CD4-positive, alpha-beta T cell (primary cell): ENCODE results near the gene NME7. TPM values are rescaled to one million over a fixed set of nuclear protein-coding genes. Genes with fewer than 3 reads are reported as not detected.

Experiments
- ATAC-seq: fragments of 200-7000 bp; cut with Tn5 transposase; one replicate; pipeline ENCODE4 v1.10.0; 2022; ENCODE audit warnings: mild to moderate bottlenecking; ENCODE audit not compliant: poor library complexity
- CTCF ChIA-PET: fragments of 350-600 bp; sonication (Branson Sonifier 250); formaldehyde crosslinking; loops from one replicate; lab custom pipeline; 2021; ENCODE audit warnings: antibody characterized with exemption, inconsistent platforms; lab: Charles Lee
- POLR2A ChIA-PET: fragments of 350-600 bp; sonication (Branson Sonifier 250); formaldehyde crosslinking; loops from one replicate; lab custom pipeline; 2021; ENCODE audit warnings: antibody characterized with exemption, inconsistent platforms; lab: Charles Lee
- DNase-seq, 14 experiments: peaks; one replicate each; pipeline ENCODE4 v3.0.0-alpha.2; 2013 to 2020; ENCODE audit warnings: mixed read lengths in 2 of 14
- H3K27ac ChIP-seq, 2 donors: one replicate each; pipeline versions ENCODE4 v1.5.1 to v1.7.0; 2013; ENCODE audit warnings: low read length in 2 of 2, low read depth in 1 of 2, mild to moderate bottlenecking in 1 of 2
- H3K27me3 ChIP-seq, 2 experiments: 1 replicate in 1 of 2; 2 replicates in 1 of 2; pipeline versions ENCODE4 v1.6.1 to v1.7.0; 2013; ENCODE audit warnings: low read length in 2 of 2, control low read depth in 1 of 2, mild to moderate bottlenecking in 1 of 2, moderate library complexity in 1 of 2; ENCODE audit not compliant: insufficient read depth in 2 of 2, control insufficient read depth in 1 of 2
- H3K36me3 ChIP-seq: one replicate; pipeline ENCODE4 v1.6.1; 2013; ENCODE audit warnings: low read length, control low read depth; ENCODE audit not compliant: insufficient read depth
- H3K4me1 ChIP-seq: one replicate; pipeline ENCODE4 v1.6.1; 2013; ENCODE audit warnings: low read length, control low read depth; ENCODE audit not compliant: insufficient read depth
- H3K4me3 ChIP-seq: one replicate; pipeline ENCODE4 v1.5.1; 2013; ENCODE audit warnings: mild to moderate bottlenecking, low read length, moderate library complexity
- H3K9me3 ChIP-seq, 2 experiments: 1 replicate in 1 of 2; 2 replicates in 1 of 2; pipeline versions ENCODE4 v1.6.1 to v1.7.0; 2013; ENCODE audit warnings: low read length in 2 of 2, mild to moderate bottlenecking in 2 of 2, control low read depth in 1 of 2, moderate library complexity in 1 of 2; ENCODE audit not compliant: control insufficient read depth in 1 of 2, insufficient read depth in 1 of 2
- H3K27ac Mint-ChIP-seq: one replicate; pipeline ENCODE4 v1.8.0; 2020; ENCODE audit warnings: mixed read lengths
- H3K27me3 Mint-ChIP-seq: one replicate; pipeline ENCODE4 v1.8.0; 2021; ENCODE audit warnings: mixed read lengths
- H3K36me3 Mint-ChIP-seq: one replicate; pipeline ENCODE4 v1.8.0; 2021; ENCODE audit warnings: low read depth, mixed read lengths
- H3K4me1 Mint-ChIP-seq: one replicate; pipeline ENCODE4 v1.8.0; 2021; ENCODE audit warnings: low read depth, mixed read lengths
- H3K4me3 Mint-ChIP-seq: one replicate; pipeline ENCODE4 v1.8.0; 2020; ENCODE audit warnings: mild to moderate bottlenecking, mixed read lengths
- H3K9me3 Mint-ChIP-seq: one replicate; pipeline ENCODE4 v1.8.0; 2020; ENCODE audit warnings: mixed read lengths
- CTCF ChIP-seq: fragments of 200-600 bp; IDR thresholded peaks from one replicate; pipeline ENCODE4 v1.8.0; 2022; ENCODE audit warnings: antibody characterized with exemption, mild to moderate bottlenecking
- intact Hi-C, 2 experiments: fragments of 100-400 bp; cut with DNase I in 1 of 2; cut with micrococcal nuclease in 1 of 2; formaldehyde crosslinking; loops; one replicate each; pipeline versions ENCODE4 v1.15.1 to v1.9.0; 2023 to 2025; cut with DNase I, micrococcal nuclease
- total RNA-seq, 174 experiments: library from RNA in 2 of 174; stranded (reverse) in 2 of 174; gene quantifications; one replicate each; pipeline ENCODE4 v1.2.3 and lab custom pipeline; 2021 to 2026

The NME7 gene
- total RNA-seq, 2 experiments from 2014 or later, result 7.2 to 8.3 TPM

GRCh38 chr1:169204157-169204556 lies 163.4 kb downstream of the NME7 start:
- ATAC-seq (no peak), DNase-seq (no peak)
- no peaks in the 10 kb centered on the region for H3K36me3 ChIP-seq
- TF ChIP-seq CTCF, result no peak
- no peaks in the 10 kb centered on the region for H3K9me3 Mint-ChIP-seq
- H3K4me3 ChIP-seq, result no peak overlapping the region
- H3K27ac ChIP-seq, result no peak overlapping the region
- CTCF ChIA-PET, result no interaction called here
- H3K36me3 Mint-ChIP-seq, result no peaks in the 10 kb centered on the region
- intact Hi-C loops, result no loop called here
- no peaks in the 10 kb centered on the region for H3K27me3 ChIP-seq
- H3K4me3 Mint-ChIP-seq, result no peak overlapping the region
- POLR2A ChIA-PET, result no interaction called here
- no peaks in the 10 kb centered on the region for H3K4me1 Mint-ChIP-seq
- H3K9me3 ChIP-seq, result no peaks in the 10 kb centered on the region
- no peak overlapping the region for H3K27ac Mint-ChIP-seq
- no peaks in the 10 kb centered on the region for H3K4me1 ChIP-seq
- no peaks in the 10 kb centered on the region for H3K27me3 Mint-ChIP-seq

GRCh38 chr1:169202791-169203665 lies 164.6 kb downstream of the NME7 start:
- DNase-seq (no peak), ATAC-seq (no peak)
- Histone ChIP-seq H3K4me1 (no peaks in the 10 kb centered on the region), H3K9me3 (no peaks in the 10 kb centered on the region), H3K27ac (no peak overlapping the region), H3K36me3 (no peaks in the 10 kb centered on the region), H3K4me3 (no peak overlapping the region), H3K27me3 (no peaks in the 10 kb centered on the region)
- H3K36me3 Mint-ChIP-seq, result no peaks in the 10 kb centered on the region
- no peak for TF ChIP-seq CTCF
- H3K27me3 Mint-ChIP-seq, result no peaks in the 10 kb centered on the region
- H3K27ac Mint-ChIP-seq, result no peak overlapping the region
- ChIA-PET POLR2A (no interaction called here), CTCF (no interaction called here)
- H3K4me3 Mint-ChIP-seq, result no peak overlapping the region
- H3K9me3 Mint-ChIP-seq, result no peaks in the 10 kb centered on the region
- intact Hi-C loops, result no loop called here
- no peaks in the 10 kb centered on the region for H3K4me1 Mint-ChIP-seq

- DNase-seq (no peak), ATAC-seq (no peak)
- ChIA-PET CTCF (no interaction called here), POLR2A (no interaction called here)
- no peak overlapping the region for H3K4me3 Mint-ChIP-seq
- intact Hi-C loops, result no loop called here
- H3K27me3 ChIP-seq, result no peaks in the 10 kb centered on the region
- H3K9me3 ChIP-seq, result no peaks in the 10 kb centered on the region
- H3K9me3 Mint-ChIP-seq, result no peaks in the 10 kb centered on the region
- no peaks in the 10 kb centered on the region for H3K36me3 ChIP-seq
- no peak for TF ChIP-seq CTCF
- H3K27ac ChIP-seq, result no peak overlapping the region
- no peak overlapping the region for H3K27ac Mint-ChIP-seq
- H3K27me3 Mint-ChIP-seq, result no peaks in the 10 kb centered on the region
- H3K4me3 ChIP-seq, result no peak overlapping the region
- H3K4me1 ChIP-seq, result no peaks in the 10 kb centered on the region
- no peaks in the 10 kb centered on the region for H3K36me3 Mint-ChIP-seq
- no peaks in the 10 kb centered on the region for H3K4me1 Mint-ChIP-seq
These were observed 166.4 kb downstream of the NME7 start for GRCh38 chr1:169201084-169201619.
